Mesendoderm (in vitro differentiated cells): ENCODE data around the gene NR2F1.

Experiments used
- DNase-seq: peaks from one replicate; pipeline ENCODE4 v3.0.0; 2013
- H2AK5ac ChIP-seq: 2 replicates; pipeline ENCODE4 v1.6.1; 2013; ENCODE audit warnings: low read length, inconsistent platforms
- H2BK120ac ChIP-seq: 2 replicates; pipeline ENCODE4 v1.6.1; 2013; ENCODE audit warnings: low read depth, mild to moderate bottlenecking, low read length, moderate library complexity, mixed read lengths
- H2BK15ac ChIP-seq: replicated peaks from 2 replicates; pipeline ENCODE4 v1.6.1; 2013; ENCODE audit warnings: low read depth, mild to moderate bottlenecking, moderate library complexity
- H2BK5ac ChIP-seq: 2 replicates; pipeline ENCODE4 v1.6.1; 2013; ENCODE audit warnings: low read length, inconsistent platforms
- H3K18ac ChIP-seq: 2 replicates; pipeline ENCODE4 v1.6.1; 2013; ENCODE audit warnings: mild to moderate bottlenecking, low read length, mixed read lengths
- H3K23ac ChIP-seq: one replicate; pipeline ENCODE4 v1.6.1; 2013; ENCODE audit warnings: low read length
- H3K27ac ChIP-seq: 2 replicates; pipeline ENCODE4 v1.5.1; 2013; ENCODE audit warnings: low read depth, mild to moderate bottlenecking, inconsistent platforms, low read length, moderate library complexity
- H3K27me3 ChIP-seq: 2 replicates; pipeline ENCODE4 v1.6.1; 2013; ENCODE audit warnings: low read length, control low read depth, mild to moderate bottlenecking, inconsistent platforms; ENCODE audit not compliant: insufficient read depth, poor library complexity
- H3K36me3 ChIP-seq: 2 replicates; pipeline ENCODE4 v1.6.1; 2013; ENCODE audit warnings: low read length, inconsistent platforms; ENCODE audit not compliant: control insufficient read depth, insufficient read depth
- H3K4ac ChIP-seq: one replicate; pipeline ENCODE4 v1.6.1; 2013; ENCODE audit warnings: low read depth, mild to moderate bottlenecking, low read length, moderate library complexity
- H3K4me1 ChIP-seq: 2 replicates; pipeline ENCODE4 v1.6.1; 2013; ENCODE audit warnings: low read depth, low read length, inconsistent platforms; ENCODE audit not compliant: control insufficient read depth
- H3K4me2 ChIP-seq: 2 replicates; pipeline ENCODE4 v1.6.1; 2013; ENCODE audit warnings: low read length
- H3K4me3 ChIP-seq: 2 replicates; pipeline ENCODE4 v1.5.1; 2013; ENCODE audit warnings: mild to moderate bottlenecking, low read length
- H3K56ac ChIP-seq: one replicate; pipeline ENCODE4 v1.6.1; 2013; ENCODE audit warnings: low read length
- H3K79me1 ChIP-seq: 2 replicates; pipeline ENCODE4 v1.6.1; 2013; ENCODE audit warnings: low read length, inconsistent platforms
- H3K79me2 ChIP-seq: 2 replicates; pipeline ENCODE4 v1.6.1; 2013; ENCODE audit warnings: mild to moderate bottlenecking, low read length; ENCODE audit not compliant: control insufficient read depth, insufficient read depth
- H3K9ac ChIP-seq: 2 replicates; pipeline ENCODE4 v1.6.1; 2013; ENCODE audit warnings: low read length, inconsistent platforms
- H4K5ac ChIP-seq: one replicate; pipeline ENCODE4 v1.6.1; 2013; ENCODE audit warnings: low read length
- H4K8ac ChIP-seq: one replicate; pipeline ENCODE4 v1.6.1; 2013; ENCODE audit warnings: low read depth, mild to moderate bottlenecking, control low read depth, low read length, moderate library complexity
- WGBS: extraction: QIAGEN DNeasy Blood & Tissue Kit; methylation state at CpG from one replicate; pipeline ENCODE4 v1.1.7; 2013; ENCODE audit warnings: low lambda C conversion rate, missing lambda C conversion rate; ENCODE audit not compliant: insufficient coverage; ENCODE audit errors: extremely low coverage; 5-methylcytosine and 5-hydroxymethylcytosine counted together

Gene NR2F1

GRCh38 chr5:93606382-93606752 lies 23.3 kb downstream of the NR2F1 start:
- Histone ChIP-seq H3K56ac (no peak overlapping the region), H3K4me3 (no peak overlapping the region), H4K8ac (no peak overlapping the region), H4K5ac (no peak overlapping the region), H3K4me2 (no peak overlapping the region), H3K23ac (no peak overlapping the region), H2BK15ac (no peak overlapping the region), H3K9ac (no peak overlapping the region), H3K4ac (no peak overlapping the region), H2BK120ac (no peak overlapping the region), H3K4me1 (peaks cover 2% of the 10 kb centered on the region), H2BK5ac (no peak overlapping the region), H3K18ac (no peak overlapping the region), H3K79me2 (no peaks in the 10 kb centered on the region), H3K36me3 (no peaks in the 10 kb centered on the region), H2AK5ac (no peak overlapping the region), H3K79me1 (no peaks in the 10 kb centered on the region), H3K27me3 (peaks cover 68% of the 10 kb centered on the region), H3K27ac (no peak overlapping the region)
- no peak for DNase-seq

DNA sequence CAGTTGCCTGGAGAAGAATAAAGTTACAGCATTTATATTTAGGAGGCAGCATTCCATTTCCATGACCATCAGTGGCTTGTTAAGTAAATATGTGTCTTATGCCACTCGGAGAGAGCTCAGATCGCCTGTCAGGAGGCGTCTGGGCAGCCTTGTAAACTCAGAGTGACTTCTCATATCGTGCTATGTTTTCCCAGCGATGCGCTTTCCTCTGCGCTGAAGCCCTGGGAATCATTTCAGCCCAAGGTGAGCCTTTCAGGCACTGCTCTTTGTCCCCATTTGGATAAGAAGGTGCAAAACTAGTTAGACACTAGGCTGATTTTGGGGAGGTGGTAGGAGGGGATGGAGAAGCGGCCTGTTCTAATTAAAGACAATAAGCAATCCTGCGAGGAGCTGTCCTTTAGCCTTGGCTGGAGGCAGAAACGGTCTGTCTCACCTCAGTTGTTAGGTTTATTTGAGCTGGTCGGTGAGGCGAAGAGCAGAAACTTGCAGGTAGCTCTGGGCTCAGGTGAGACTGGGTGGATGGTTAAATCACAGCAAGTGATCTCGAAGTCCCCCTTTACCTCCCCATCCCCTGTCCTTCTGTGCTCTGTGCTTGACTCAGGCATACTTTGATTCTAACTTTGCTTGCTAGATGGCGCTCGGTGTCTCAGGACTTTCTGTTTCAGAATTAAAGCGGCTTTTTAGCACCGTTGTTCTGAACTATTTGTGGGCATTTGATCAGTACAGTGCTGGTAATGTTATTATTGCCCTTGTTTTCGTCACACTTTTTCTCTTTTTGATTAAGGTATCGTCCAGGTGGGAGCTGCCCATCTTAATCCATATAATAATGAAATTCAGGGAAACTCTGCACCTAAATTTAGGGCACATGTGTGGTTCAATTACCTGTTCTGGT lies 24.6 kb downstream of the NR2F1 start:
- H3K4me3 ChIP-seq: no peak overlapping the region
- no peak overlapping the region for H3K4ac ChIP-seq
- DNase-seq: peak; percentile 93
- H3K79me2 ChIP-seq: no peaks in the 10 kb centered on the region
- H3K23ac ChIP-seq: no peak overlapping the region
- no peak overlapping the region for H3K27ac ChIP-seq
- no peaks in the 10 kb centered on the region for H3K36me3 ChIP-seq
- no peak overlapping the region for H4K5ac ChIP-seq
- H3K79me1 ChIP-seq: no peaks in the 10 kb centered on the region
- no peak overlapping the region for H2BK5ac ChIP-seq
- H3K4me1 ChIP-seq: no peaks in the 10 kb centered on the region
- H2AK5ac ChIP-seq: no peak overlapping the region
- no peak overlapping the region for H3K56ac ChIP-seq
- no peak overlapping the region for H4K8ac ChIP-seq
- H3K4me2 ChIP-seq: peak overlapping the region; percentile 43
- H3K18ac ChIP-seq: no peak overlapping the region
- peaks cover 67% of the 10 kb centered on the region for H3K27me3 ChIP-seq
- no CpG with 5 or more reads among the region's 19 CpGs for WGBS
- no peak overlapping the region for H3K9ac ChIP-seq
- H2BK120ac ChIP-seq: no peak overlapping the region
- H2BK15ac ChIP-seq: no peak overlapping the region

DNA sequence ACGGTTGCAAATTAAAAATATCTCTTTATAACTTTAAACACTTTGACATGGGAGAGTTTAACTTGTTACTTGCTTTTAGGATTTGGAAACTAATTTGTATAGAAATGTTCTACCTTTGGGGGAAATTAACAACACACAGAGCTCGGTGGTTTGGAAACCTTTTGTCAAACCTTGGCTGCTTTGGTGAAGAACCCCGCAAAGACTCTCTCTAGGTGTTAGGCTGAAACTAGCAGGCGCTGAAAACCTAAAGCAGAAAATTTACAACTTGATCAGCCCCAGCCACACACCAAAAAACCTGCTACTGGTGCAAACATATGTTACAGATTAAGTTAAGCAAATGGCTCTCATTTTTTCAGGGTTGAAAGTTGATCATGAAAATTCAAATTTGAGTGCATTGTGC lies 25.8 kb downstream of the NR2F1 start:
- Histone ChIP-seq H3K79me2 (no peaks in the 10 kb centered on the region), H3K56ac (no peak overlapping the region), H4K8ac (no peak overlapping the region), H3K4me3 (no peak overlapping the region), H4K5ac (no peak overlapping the region), H2BK120ac (no peak overlapping the region), H3K27ac (no peak overlapping the region), H3K4me2 (no peak overlapping the region), H3K4ac (no peak overlapping the region), H3K36me3 (no peaks in the 10 kb centered on the region), H3K18ac (no peak overlapping the region), H2AK5ac (no peak overlapping the region), H3K23ac (no peak overlapping the region), H3K79me1 (no peaks in the 10 kb centered on the region), H3K27me3 (peaks cover 61% of the 10 kb centered on the region), H2BK5ac (no peak overlapping the region), H2BK15ac (no peak overlapping the region), H3K9ac (no peak overlapping the region), H3K4me1 (no peaks in the 10 kb centered on the region)
- no CpG with 5 or more reads among the region's 4 CpGs for WGBS
- DNase-seq: no peak

- Histone ChIP-seq H3K4me3 (no peak overlapping the region), H3K36me3 (no peaks in the 10 kb centered on the region), H3K56ac (no peak overlapping the region), H3K27me3 (peaks cover 57% of the 10 kb centered on the region), H3K23ac (no peak overlapping the region), H2BK5ac (no peak overlapping the region), H3K4me1 (no peaks in the 10 kb centered on the region), H2BK120ac (no peak overlapping the region), H3K4me2 (no peak overlapping the region), H3K4ac (no peak overlapping the region), H3K27ac (no peak overlapping the region), H3K18ac (no peak overlapping the region), H2BK15ac (no peak overlapping the region), H3K79me2 (no peaks in the 10 kb centered on the region), H4K5ac (no peak overlapping the region), H4K8ac (no peak overlapping the region), H2AK5ac (no peak overlapping the region), H3K9ac (no peak overlapping the region), H3K79me1 (no peaks in the 10 kb centered on the region)
- DNase-seq: no peak
- no CpG with 5 or more reads among the region's 7 CpGs for WGBS
Observed at GRCh38 chr5:93609762-93610161, 26.7 kb downstream of the NR2F1 start.

DNA sequence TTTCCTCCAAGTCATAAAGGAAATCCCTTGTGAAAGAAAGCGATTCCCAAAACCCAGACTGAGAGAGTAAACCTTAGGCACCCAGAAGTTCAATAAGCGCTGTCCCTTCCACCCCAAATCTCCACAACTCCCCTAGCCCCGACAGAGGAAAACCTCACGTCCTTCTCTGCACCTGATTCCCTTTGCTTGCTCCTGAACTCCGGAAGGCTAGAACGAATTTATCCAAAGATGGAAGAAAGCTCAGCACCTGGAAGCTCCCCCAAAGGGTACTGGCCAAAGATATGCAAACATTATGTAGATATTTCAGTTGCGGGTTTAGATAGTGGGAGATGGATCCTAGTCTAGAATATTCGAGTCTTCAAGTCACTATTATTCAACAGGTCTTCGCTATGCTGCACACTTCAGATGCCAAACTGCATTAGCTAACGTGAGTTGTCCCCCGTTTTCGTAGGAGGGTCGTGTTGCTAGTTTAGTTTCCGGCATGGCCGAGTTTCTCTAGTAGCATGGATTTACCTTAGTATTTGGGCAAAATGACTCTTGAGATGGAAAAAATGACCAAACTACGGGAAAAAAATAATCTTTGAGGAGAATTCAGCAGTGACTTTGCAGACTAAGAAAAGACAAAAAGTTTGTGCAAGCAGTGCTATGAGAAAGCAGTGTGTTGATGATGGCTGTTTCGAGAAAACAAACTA lies 27.7 kb downstream of the NR2F1 start:
- no peak overlapping the region for H3K18ac ChIP-seq
- no CpG with 5 or more reads among the region's 17 CpGs for WGBS
- no peak overlapping the region for H4K8ac ChIP-seq
- H3K27me3 ChIP-seq: peaks cover 51% of the 10 kb centered on the region
- no peak overlapping the region for H3K23ac ChIP-seq
- H3K56ac ChIP-seq: no peak overlapping the region
- no peak overlapping the region for H2BK15ac ChIP-seq
- H3K79me1 ChIP-seq: no peaks in the 10 kb centered on the region
- H4K5ac ChIP-seq: no peak overlapping the region
- H3K4ac ChIP-seq: no peak overlapping the region
- H3K4me2 ChIP-seq: no peak overlapping the region
- no peaks in the 10 kb centered on the region for H3K36me3 ChIP-seq
- no peak overlapping the region for H3K9ac ChIP-seq
- no peaks in the 10 kb centered on the region for H3K79me2 ChIP-seq
- no peak overlapping the region for H2BK120ac ChIP-seq
- H2BK5ac ChIP-seq: no peak overlapping the region
- H3K4me3 ChIP-seq: no peak overlapping the region
- H2AK5ac ChIP-seq: no peak overlapping the region
- no peak overlapping the region for H3K27ac ChIP-seq
- no peak for DNase-seq
- no peaks in the 10 kb centered on the region for H3K4me1 ChIP-seq
